ENCODE data around the gene DOCK3. TPM values are rescaled to one million over a fixed set of nuclear protein-coding genes. Genes with fewer than 3 reads are reported as not detected.
"Not testable (repeated sequence)": the region's sequence is repeated elsewhere in the genome, so short reads cannot be mapped to it uniquely, and the experiment has no call there.

Gene DOCK3
- total RNA-seq, 2 donors from 2014 or later, result 0.02 to 0.32 TPM

DNA sequence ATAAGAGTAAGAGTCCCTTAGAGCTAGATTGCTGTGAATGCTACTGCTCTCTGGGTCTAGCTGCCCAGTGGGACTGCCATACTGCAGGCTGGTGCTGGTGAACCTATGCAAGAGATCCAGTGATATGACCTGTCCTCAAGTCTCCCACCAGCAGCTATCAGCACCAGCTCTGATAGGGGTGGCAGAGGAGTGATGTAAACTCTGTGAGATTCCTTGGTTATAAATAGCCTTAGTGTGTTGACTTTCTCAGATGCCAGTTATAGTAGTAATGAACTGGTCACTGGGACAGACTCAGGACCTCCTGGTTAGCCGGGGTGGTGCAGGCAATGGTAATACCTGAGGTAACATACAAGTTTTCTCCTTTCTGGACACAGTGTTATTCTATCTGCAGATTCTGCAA lies 515.5 kb downstream of the DOCK3 start:
- intact Hi-C loops (cut with DNase I), result no loop called here
- no peak for DNase-seq
- no peaks in the 10 kb centered on the region for H3K9me3 ChIP-seq
- no peaks in the 10 kb centered on the region for H3K27me3 ChIP-seq
- H3K27ac ChIP-seq, result no peak overlapping the region
- no peak overlapping the region for H3K4me3 ChIP-seq
- no peaks in the 10 kb centered on the region for H3K36me3 ChIP-seq
- no peaks in the 10 kb centered on the region for H3K4me1 ChIP-seq
- no peak overlapping the region for H3K9ac ChIP-seq (ENCODE audit: low read depth in 2 of 2, low read length in 2 of 2)
- TF ChIP-seq, protein P1, sequence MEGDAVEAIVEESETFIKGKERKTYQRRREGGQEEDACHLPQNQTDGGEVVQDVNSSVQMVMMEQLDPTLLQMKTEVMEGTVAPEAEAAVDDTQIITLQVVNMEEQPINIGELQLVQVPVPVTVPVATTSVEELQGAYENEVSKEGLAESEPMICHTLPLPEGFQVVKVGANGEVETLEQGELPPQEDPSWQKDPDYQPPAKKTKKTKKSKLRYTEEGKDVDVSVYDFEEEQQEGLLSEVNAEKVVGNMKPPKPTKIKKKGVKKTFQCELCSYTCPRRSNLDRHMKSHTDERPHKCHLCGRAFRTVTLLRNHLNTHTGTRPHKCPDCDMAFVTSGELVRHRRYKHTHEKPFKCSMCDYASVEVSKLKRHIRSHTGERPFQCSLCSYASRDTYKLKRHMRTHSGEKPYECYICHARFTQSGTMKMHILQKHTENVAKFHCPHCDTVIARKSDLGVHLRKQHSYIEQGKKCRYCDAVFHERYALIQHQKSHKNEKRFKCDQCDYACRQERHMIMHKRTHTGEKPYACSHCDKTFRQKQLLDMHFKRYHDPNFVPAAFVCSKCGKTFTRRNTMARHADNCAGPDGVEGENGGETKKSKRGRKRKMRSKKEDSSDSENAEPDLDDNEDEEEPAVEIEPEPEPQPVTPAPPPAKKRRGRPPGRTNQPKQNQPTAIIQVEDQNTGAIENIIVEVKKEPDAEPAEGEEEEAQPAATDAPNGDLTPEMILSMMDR (IDR thresholded peaks at IDR 0.05), result no peak

DNA sequence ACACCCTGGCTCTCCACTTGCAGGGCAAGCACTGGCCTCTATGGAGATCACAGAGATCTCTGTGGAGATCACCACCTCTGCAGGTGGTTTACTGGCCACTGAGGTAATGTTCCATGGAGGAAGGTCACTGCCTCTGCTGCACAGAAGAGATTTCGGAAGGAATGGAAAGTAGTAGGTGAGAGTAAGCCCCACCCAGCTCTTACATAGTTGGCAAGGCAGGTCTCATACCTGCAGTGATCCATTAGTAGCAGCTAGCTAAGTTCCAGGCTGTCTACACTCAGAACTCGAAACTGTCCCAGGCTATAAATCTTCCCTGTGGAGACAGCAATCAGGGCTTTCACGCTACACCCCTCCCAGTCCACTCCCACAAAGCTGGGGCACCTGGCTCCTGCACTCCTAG lies 516.1 kb downstream of the DOCK3 start:
- intact Hi-C loops (cut with DNase I), result no loop called here
- no peak overlapping the region for H3K27ac ChIP-seq

DNA sequence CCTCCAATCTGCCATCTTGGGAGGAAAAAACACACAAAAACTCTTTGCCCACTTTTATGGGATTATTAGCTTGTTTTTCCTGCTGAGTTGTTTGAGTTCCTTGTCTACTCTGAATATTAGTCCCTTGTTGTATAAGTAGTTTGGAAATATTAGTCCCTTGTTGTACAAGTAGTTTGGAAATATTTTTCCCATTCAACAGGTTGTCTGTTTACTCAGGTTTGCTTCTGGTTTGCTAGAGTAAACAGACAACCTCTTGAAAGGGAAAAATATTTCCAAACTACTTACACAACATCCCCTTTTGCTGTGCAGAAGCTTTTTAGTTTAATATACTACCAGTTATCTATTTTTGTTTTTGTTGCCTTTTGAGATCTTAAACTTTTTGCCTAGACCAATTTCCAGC lies 517.0 kb downstream of the DOCK3 start:
- no peaks in the 10 kb centered on the region for H3K9me3 ChIP-seq
- intact Hi-C loops (cut with DNase I), result no loop called here
- no peaks in the 10 kb centered on the region for H3K27me3 ChIP-seq
- no peak overlapping the region for H3K4me3 ChIP-seq
- TF ChIP-seq, protein P1 (IDR thresholded peaks at IDR 0.05), result no peak
- no peaks in the 10 kb centered on the region for H3K4me1 ChIP-seq
- H3K36me3 ChIP-seq, result no peaks in the 10 kb centered on the region
- H3K9ac ChIP-seq (ENCODE audit: low read depth in 2 of 2, low read length in 2 of 2), result no peak overlapping the region
- no peak for DNase-seq
- no peak overlapping the region for H3K27ac ChIP-seq

More for the DNA sequence above, 516.1 kb downstream of the DOCK3 start:
- no peaks in the 10 kb centered on the region for H3K4me1 ChIP-seq
- TF ChIP-seq, protein P1 (IDR thresholded peaks at IDR 0.05), result no peak
- no peak overlapping the region for H3K9ac ChIP-seq (ENCODE audit: low read depth in 2 of 2, low read length in 2 of 2)
- DNase-seq, result no peak
- no peak overlapping the region for H3K4me3 ChIP-seq
- no peaks in the 10 kb centered on the region for H3K36me3 ChIP-seq
- H3K9me3 ChIP-seq, result no peaks in the 10 kb centered on the region
- H3K27me3 ChIP-seq, result no peaks in the 10 kb centered on the region

DNA sequence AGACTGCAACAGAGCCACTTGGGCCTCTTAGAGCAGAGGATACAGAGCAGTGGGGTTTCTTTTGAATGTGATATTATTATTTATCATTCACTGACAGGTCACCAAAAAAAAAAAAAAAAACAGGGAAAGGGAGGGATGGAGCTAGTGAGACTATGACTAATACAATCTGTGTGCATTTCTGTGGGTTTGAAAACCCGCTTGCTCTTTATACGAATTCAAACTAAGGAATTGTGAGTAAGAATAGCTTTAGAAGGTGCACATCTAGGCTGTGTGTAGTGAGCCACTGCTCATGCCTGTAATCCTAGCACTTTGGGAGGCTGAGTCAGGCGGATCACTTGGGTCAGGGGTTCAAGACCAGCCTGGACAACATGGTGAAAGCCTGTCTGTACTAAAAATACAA lies 523.8 kb downstream of the DOCK3 start:
- H3K9ac ChIP-seq (ENCODE audit: low read depth in 2 of 2, low read length in 2 of 2), result no peak overlapping the region
- no peak overlapping the region for H3K4me3 ChIP-seq
- H3K27me3 ChIP-seq, result no peaks in the 10 kb centered on the region
- TF ChIP-seq, protein P1 (IDR thresholded peaks at IDR 0.05), result no peak
- DNase-seq, result no peak
- intact Hi-C loops (cut with DNase I), result no loop called here
- no peaks in the 10 kb centered on the region for H3K9me3 ChIP-seq
- H3K4me1 ChIP-seq, result no peaks in the 10 kb centered on the region
- H3K36me3 ChIP-seq, result no peaks in the 10 kb centered on the region
- H3K27ac ChIP-seq, result no peak overlapping the region

DNA sequence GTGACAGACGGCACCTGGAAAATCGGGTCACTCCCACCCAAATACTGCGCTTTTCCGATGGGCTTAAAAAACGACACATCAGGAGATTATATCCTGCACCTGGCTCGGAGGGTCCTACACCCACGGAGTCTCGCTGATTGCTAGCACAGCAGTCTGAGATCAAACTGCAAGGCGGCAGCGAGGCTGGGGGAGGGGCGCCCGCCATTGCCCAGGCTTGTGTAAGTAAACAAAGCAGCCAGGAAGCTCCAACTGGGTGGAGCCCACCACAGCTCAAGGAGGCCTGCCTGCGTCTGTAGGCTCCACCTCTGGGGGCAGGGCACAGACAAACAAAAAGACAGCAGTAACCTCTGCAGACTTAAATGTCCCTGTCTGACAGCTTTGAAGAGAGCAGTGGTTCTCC lies 524.6 kb downstream of the DOCK3 start:
- H3K4me1 ChIP-seq; H3K36me3 ChIP-seq; DNase-seq; H3K27me3 ChIP-seq; H3K9me3 ChIP-seq; H3K9ac ChIP-seq (ENCODE audit: low read depth in 2 of 2, low read length in 2 of 2); intact Hi-C loops (cut with DNase I); H3K4me3 ChIP-seq; H3K27ac ChIP-seq: not testable (repeated sequence)

DNA sequence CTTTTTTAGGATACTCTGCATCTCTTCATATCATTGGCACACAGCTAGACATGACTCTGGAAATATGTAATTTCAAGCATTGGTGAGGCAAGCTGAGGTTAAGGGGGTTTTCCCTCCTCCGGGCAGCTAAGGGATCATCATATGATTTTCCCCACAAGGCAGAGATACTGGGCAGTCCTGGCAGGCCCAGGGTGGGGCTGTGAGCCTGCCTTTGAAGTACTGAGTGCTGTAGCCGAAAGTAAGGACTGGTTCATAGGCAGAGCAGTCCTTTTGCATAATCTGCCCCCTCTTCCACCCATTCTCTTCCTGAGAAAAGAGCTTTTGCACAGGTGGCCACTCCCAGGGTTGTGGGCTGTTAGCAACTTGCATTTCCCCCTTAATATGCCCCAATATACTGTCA lies 541.6 kb downstream of the DOCK3 start:
- H3K27me3 ChIP-seq, result no peaks in the 10 kb centered on the region
- no peak for DNase-seq
- no peaks in the 10 kb centered on the region for H3K9me3 ChIP-seq
- H3K9ac ChIP-seq (ENCODE audit: low read depth in 2 of 2, low read length in 2 of 2), result no peak overlapping the region
- TF ChIP-seq, protein P1 (IDR thresholded peaks at IDR 0.05), result no peak
- H3K27ac ChIP-seq, result no peak overlapping the region
- no peaks in the 10 kb centered on the region for H3K36me3 ChIP-seq
- H3K4me3 ChIP-seq, result no peak overlapping the region
- intact Hi-C loops (cut with DNase I), result no loop called here
- H3K4me1 ChIP-seq, result no peaks in the 10 kb centered on the region
